Stimulated activated CD4-positive, alpha-beta T cell treated with anti-CD3 and anti-CD28 coated beads, Interleukin-4, amount 100 ng/mL, for 1 hour (primary cell): ENCODE data around the gene BCL2L12.

Source experiments
- DNase-seq: peaks from one replicate; pipeline ENCODE4 v3.0.0-alpha.2; 2020

BCL2L12 gene

DNA sequence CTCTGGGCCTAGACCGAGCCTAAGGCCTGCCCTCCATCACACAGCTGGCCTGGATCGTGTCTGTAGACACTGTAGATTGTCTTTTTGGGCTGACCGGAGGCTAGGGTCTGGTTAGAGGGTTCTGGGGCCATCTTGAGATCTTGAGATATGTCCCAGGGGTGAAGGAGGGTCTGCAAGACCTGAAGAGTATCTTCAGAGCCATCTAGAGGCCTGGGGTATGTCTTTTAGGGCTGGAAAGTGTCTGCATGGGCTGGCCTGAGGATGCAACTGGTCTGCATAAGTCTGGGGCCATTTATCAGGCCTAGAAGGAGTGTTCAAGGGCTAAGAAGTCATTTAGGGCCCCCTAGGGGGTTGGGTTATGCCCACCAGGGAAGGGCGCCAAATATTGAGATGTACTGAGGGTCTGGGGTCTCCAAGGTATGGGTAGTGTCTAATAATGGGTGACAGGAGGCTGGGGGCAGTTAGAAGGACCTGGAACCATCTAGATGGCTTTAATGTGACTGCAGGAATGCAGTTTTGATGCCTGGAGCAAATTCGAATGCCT lies 23.2 kb upstream of the BCL2L12 start:
- DNase-seq, result no peak

DNA sequence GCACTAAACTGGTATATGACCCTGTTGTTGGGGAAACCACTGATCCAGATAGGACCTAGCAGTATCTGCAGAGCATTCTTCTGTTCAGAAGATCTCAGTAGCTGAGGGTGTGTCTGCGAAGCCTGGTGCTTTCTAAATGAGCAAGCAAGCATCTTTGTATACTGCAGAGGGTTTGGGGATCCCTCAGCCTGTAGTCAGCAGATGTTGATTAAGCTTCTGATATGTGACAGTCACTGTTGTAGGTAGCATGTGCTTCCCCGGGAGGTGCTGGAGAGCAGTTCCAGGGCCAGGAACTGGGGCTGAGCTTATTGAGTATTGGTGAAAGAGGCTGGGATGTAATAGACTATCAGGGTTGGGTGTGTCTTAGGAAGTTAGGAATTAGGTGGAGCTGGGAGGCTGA lies 22.3 kb upstream of the BCL2L12 start:
- DNase-seq, result no peak

DNA sequence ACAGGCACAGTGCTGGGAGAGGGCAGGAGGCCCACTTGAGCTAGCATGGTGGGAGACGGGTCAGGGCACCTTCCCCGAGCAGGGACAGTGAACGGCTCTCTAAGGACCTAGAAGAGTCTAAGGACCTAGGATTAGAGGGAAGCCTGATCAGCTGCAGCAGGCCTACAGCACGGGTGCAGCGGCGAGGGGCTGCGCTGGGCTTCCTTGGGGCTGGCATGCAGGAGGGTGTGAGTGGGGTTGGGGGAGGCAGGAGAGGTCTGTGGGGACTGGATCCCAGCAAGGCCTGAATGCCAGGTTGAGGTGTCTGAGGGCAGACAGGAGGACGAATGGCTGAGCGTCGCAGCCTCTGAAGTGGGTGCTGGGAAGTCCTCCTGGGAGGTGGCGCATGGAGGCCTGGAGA lies 20.1 kb upstream of the BCL2L12 start:
- no peak for DNase-seq

DNA sequence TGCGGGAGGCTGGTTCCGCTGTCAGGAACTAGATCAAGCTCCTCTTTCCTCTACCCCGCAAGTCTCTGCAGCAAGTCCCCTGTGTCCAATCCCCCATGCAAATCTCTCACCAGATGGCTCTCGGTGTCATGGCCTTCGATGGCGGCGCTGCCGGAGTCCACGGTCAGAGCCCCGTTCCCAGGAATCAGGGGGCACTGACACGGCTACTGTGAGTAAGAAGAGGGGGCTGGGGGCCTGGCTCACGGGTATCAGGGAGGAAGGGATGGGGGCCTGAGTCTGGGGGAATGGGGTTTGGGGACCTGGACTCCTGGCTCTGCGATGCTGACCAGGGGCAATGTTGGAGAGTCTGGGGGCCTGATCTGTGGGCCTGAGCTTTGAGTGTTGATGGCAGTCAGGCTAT lies 19.7 kb upstream of the BCL2L12 start:
- DNase-seq, result no peak

DNA sequence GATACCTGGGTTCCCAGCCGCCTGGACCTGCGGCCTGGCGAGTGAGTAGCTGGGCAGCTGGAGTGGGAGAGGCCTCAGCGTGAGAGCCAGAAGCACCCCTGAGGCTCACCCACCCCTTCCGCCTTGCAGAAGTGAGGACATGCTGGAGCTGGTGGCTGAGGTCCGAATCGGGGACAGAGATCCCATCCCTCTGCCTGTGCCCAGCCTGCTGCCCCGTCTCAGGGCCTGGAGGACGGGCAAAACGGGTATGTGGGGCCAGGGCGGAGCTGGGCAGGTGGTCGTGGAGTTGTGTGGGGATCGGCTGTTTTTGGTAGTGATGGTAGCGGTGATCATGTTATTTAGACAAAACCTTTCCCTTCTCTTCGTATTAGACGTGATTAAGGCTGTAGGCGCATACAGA lies 19.1 kb upstream of the BCL2L12 start:
- no peak for DNase-seq

DNA sequence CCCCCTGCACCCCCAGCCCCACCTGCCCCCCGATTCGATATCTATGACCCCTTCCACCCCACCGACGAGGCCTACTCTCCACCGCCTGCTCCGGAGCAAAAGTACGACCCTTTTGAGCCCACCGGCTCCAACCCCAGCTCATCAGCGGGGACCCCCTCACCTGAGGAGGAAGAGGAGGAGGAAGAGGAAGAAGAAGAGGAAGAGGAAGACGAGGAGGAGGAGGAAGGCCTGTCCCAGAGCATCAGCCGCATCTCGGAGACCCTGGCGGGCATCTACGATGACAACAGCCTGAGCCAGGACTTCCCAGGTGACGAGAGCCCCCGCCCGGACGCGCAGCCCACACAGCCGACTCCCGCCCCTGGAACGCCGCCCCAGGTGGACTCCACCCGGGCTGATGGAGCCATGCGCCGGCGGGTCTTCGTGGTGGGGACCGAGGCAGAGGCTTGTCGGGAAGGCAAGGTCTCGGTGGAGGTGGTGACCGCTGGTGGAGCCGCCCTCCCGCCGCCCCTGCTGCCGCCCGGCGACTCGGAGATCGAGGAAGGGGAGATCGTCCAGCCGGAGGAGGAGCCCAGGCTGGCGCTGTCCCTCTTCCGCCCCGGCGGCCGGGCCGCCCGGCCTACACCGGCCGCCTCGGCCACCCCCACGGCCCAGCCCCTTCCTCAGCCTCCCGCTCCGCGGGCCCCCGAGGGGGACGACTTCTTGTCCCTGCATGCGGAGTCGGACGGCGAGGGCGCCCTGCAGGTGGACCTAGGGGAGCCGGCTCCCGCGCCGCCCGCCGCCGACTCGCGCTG lies 14.5 kb upstream of the BCL2L12 start:
- DNase-seq, result no peak

DNA sequence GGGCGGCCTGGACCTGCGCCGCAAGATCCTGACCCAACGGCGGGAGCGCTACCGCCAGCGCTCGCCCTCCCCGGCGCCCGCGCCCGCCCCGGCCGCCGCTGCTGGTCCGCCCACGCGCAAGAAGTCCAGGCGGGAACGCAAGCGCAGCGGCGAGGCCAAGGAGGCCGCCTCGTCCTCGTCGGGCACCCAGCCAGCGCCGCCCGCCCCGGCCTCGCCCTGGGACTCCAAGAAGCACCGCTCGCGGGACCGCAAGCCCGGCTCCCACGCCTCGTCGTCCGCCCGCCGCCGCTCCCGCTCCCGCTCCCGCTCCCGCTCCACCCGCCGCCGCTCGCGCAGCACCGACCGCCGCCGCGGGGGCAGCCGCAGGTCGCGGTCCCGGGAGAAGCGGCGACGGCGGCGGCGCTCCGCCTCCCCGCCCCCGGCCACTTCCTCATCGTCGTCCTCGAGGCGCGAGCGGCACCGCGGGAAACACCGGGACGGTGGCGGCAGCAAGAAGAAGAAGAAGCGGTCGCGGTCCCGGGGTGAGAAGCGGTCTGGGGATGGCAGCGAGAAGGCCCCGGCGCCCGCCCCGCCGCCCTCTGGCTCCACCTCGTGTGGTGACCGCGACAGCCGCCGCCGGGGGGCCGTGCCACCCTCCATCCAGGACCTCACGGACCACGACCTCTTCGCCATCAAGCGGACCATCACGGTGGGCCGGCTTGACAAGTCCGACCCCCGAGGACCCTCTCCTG lies 13.7 kb upstream of the BCL2L12 start:
- DNase-seq, result no peak

DNA sequence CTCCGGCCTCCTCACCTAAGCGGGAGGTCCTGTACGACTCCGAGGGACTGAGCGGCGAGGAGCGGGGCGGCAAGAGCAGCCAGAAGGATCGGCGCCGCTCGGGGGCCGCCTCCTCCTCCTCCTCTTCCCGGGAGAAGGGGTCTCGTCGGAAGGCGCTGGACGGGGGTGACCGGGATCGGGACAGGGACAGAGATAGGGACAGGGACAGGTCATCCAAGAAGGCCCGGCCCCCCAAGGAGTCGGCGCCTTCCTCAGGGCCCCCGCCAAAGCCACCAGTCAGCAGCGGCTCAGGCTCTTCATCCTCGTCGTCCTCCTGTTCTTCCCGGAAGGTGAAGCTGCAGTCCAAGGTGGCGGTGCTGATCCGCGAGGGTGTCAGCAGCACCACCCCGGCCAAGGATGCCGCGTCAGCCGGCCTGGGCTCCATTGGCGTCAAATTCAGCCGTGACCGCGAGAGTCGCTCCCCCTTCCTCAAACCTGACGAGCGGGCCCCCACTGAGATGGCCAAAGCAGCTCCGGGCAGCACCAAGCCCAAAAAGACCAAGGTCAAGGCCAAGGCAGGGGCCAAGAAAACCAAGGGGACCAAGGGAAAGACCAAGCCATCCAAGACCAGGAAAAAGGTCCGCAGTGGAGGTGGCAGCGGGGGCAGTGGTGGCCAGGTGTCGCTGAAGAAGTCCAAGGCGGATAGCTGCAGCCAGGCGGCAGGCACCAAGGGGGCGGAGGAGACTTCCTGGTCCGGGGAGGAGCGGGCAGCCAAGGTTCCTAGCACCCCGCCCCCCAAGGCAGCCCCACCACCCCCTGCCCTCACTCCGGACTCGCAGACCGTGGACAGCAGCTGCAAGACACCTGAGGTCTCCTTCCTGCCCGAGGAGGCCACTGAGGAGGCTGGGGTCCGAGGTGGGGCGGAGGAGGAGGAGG lies 12.9 kb upstream of the BCL2L12 start:
- DNase-seq, result no peak

DNA sequence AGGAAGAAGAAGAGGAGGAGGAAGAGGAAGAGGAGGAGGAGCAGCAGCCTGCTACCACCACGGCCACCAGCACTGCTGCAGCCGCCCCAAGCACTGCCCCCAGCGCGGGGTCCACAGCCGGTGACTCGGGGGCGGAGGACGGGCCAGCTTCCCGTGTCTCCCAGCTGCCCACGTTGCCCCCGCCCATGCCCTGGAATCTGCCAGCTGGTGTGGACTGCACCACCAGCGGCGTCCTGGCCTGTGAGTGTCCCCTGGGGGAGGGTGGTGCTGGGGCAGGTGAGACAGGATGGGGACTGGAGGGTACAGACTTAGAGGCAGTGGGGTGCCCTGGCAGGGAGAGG lies 12.3 kb upstream of the BCL2L12 start:
- no peak for DNase-seq

DNA sequence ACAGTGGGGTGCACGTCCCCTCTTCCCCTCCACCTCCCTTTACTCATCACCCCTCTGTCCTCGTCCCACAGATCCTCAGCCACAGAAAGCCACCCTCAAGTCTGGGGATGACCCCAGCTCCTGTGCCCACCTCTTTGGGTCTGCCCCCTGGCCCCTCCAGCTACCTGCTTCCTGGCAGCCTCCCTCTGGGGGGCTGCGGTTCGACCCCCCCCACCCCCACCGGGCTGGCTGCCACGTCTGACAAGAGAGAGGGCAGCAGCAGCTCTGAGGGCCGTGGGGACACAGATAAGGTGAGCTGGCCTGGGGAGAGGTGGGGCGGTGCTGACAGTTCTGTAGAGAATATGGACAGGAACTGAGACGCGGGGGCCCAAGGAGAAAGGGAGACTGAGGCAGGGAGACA lies 11.2 kb upstream of the BCL2L12 start:
- DNase-seq, result no peak

DNA sequence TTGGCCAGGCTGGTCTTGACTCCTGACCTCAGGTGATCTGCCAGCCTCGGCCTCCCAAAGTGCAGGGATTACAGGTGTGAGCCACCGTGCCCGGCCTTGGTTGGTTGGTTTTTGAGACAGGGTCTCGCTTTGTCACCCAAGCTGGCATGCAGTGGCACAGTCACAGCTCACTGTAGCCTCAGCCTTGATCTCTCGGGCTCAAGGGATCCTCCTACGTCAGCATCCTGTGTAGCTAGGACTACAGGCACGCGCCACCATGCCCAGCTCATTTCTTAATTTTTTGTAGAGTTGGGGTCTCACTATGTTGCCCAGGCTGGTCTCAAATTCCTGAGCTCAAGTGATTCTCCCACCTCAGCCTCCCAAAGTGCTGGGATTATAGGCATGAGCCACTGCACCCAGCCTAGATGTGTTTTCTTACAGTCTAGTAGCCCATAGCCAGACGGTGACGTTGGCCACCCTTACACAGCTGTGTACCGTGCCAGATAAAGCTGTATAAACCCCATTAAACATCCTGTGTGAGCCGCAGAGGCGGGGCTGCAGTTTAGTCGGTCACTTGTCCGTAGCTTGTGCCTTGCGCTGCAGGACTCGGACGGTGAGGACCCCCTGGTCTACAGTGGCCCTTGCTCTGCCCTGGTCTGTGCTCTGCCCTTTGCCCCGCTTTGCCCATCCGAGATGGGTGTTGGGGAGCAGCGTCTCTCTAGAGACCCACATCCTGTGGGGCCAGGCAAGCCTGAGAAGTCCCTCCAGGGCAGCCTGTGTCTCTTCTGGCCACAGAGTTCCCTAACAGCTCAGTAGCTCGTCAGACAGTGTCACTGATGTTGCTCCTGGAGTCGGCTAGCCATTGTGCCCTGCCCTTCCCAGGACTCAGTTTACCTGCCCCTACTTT lies 9.9 kb upstream of the BCL2L12 start:
- DNase-seq, result no peak

DNA sequence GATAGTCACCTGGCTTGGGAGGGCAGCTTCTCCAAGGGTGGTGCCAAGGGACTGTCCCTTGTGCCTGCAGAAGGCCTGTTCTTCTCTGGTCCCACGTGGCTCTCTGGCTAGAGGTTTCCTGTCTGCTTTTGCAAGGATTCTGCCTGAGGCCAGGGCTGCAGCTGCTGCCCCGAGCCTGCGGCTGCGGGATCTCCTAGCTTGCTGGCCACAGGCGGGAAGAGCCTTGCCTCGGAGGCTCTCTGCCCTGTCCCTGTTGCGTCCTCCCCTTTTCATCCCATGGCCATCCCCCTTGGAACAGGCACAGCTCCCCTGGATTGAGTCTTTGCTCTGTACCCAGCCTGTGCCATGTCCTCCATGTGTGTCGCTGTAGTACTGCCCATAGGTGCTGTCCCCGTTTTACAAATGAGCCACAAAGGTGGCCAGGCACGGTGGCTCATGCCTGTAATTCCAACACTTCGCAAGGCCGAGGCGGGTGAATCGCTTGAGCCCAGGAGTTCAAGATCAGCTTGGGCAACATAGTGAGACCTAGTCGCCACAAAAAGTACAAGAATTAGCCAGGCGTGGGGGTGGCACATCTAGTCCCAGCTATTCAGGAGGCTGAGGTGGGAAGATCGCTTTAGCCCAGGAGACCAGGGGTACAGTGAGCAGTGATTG lies 9.2 kb upstream of the BCL2L12 start:
- no peak for DNase-seq

DNA sequence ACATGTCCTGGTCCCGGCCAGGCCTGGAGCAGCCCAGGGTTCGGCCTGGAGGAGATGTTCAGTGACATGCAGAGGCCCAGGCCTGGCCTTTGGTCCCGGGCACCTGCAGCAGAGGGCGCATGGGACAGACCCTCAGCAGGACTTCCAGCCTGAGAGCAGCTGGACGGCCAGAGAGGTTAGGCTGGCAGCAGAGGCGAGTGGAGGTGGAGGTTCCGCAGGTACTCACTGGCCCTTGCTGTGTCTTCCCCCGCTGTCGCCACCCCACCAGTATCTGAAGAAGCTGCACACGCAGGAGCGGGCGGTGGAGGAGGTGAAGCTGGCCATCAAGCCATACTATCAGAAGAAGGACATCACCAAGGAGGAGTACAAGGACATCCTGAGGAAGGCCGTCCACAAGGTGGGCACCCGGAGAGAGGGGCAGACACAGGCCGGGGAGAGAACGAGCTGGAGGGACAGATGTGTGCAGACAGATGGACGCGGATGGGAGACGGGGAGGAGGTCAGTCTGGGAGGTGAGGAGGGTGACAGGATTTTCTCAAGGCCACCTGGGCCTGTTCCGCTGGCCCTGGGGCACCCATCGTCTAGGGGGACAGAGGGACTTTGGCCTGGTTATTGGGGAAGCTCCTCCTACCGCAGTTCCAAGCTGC lies 8.1 kb upstream of the BCL2L12 start:
- no peak for DNase-seq

DNA sequence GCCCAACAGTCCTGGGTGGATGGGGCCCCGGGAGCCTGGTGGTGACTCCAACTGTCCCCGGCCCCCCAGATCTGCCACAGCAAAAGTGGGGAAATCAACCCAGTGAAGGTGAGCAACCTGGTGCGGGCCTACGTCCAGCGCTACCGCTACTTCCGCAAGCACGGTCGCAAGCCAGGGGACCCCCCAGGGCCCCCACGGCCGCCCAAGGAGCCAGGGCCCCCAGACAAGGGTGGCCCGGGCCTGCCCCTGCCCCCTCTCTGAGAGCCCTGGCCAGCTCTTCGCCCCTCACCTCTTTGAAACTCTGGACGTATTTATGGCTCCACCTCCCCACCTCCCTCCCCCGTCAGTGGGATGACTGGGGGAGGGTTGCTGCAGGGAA lies 7.6 kb upstream of the BCL2L12 start:
- no peak for DNase-seq

DNA sequence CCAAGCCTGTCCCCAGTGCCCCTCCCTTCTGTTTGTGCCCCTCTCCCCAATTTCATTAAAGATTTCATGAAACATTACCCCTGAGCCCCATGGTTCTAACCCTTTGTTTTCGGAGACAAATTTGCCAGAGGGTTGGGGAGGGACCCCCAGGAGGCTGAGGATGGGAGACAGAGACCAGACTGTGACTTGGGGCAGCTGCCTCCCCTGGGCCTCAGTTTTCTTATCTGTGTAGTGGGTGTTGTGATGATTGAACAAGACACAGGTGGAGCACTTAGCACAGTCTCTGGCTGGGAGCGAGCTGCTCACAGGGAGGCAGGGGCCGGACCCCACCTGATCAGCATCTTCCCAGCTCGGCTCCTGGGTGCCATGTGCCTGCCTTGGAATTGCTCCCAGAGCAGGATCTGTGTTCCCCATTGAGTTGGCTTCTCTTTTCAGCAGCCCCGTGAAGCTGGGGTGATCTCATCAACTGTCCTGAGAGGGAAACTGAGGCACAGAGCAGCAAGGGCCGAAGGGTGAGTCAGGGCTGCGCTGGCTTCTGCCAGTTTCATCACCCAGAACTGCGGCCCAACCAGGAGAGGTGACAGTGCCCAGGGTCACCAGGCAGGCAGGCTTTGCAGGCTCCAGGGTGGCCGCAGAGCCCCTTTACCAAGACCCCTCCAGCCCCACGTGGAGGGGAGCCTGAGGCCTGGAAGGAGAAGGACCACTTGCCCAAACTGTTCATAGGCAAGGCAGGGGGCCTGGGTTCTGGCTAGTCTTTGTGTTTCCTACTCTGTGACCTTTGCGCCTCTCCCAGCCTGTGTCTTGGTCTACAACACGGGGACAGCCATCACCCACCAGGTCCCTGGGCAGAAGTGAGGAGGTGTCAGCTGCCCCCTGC lies 6.9 kb upstream of the BCL2L12 start:
- DNase-seq, result no peak

DNA sequence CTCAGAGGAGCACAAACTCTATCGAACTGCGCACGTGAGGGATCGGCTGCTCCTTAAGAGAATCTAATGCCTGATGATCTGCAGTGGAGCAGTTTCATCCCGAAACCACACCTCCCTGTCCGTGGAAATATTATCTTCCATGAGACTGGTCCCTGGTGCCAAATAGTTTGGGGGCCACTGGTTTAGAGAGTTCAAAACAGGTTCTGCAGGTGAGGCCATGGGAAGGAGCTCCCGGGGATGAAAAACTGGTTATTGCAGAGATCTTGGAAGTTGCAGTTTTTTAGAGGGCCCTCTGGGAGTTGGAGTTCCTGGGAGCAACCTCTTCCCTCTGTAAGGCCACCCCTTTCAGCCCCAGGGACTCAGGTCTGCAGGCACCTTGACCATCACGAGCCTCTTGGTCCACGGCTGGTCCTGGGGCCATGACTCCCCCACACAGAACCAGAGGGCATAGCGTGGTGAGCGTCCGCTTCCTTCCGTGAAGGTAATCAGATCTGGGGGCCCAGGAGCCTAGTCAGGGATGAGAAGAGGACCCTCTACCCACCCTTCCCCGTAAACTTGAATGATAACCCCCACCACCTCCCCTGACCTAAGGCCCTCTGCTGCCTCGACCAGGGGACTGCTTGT lies 5.3 kb upstream of the BCL2L12 start:
- DNase-seq, result no peak

DNA sequence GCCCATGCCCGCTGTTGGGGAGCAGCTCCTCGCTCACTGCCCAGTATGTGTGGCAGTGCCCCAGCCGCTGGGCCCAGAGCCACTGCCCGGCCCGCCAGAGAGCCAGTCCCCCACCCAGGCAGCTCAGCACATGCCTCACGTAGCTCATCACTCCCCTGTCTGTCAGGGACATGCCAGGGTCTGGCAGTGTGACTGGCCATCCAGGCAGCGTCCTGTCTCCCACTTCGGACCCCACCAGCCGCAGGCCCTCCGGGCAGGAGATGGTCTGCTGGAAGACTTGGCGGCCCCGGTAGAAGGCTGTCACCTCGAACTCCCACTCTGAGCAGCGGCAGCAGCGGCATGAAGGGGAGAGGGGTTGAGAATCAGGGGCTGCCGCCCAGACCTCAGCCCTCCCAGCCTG lies 3.7 kb upstream of the BCL2L12 start:
- no peak for DNase-seq

DNA sequence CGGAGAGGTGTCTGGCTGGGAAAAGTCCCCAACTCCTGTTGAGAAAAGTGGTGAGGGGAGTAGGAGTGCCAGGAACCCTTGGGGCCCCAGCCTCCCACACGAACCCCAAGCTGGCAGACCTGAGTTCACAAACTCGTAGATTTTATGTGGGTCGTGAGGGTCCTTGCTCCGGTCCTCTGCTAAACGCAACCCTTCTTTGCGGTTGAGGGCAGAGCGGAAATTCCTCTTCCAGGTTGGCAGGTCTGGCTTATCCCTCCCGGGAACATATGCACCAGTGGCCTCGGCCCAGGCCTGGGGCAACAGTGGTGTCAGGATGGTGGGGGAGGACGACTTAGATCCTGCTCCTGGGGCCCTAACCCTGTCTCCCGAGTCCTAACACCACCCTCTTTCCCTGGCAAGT lies 2.5 kb upstream of the BCL2L12 start:
- DNase-seq, result no peak

DNA sequence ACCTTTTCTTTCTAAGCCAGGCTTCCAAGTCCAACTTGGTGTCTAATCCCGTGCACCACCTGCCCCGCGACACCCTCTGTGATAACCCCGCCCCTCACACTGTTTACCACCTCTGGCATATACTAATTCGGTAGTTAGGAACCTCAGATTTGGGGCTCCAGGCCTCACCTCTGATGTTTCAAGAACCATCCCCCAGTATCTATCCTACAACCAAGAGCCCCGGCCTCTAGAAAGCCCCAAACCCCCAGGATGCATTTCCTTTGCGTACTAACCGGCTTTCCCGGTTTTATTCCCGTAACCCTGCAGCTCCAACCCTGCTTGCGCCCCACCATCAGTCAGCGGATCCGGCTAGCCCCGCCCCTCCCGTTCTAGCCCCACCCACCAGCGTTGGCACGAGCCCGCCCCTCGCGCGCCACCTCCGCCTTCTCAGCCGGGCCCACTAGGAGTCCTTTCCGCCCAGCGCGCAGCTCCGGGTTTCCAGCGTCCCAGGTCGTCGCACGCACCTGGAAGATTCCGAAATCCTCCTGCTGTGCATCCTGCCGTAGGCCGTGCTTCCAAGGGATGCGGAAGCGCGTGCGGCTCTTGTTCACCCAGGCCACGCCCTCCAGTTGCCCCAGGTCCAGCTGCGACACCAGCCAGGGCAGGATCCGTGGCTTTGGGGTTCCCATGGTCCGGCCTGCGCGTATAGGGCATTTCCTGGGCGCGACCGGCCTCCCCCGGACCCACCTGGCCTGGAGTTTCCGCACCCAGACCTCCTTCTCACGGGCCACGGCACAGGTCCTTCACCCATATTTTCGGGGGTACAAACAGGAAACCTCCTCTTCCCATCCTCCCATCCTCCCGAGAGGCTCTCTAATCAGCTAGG lies 1.3 kb upstream of the BCL2L12 start:
- peak; percentile 93 for DNase-seq
